Fibroblast of lung (primary cell): ENCODE measurements around the gene A1BG. TPM values are rescaled to one million over a fixed set of nuclear protein-coding genes. Genes with fewer than 3 reads are reported as not detected.

Source experiments
- DNase-seq, 2 donors: peaks; one replicate each; pipeline versions ENCODE4 v3.0.0 to v3.0.0-alpha.2; 2010; ENCODE audit warnings: low read depth in 2 of 2
- H2AFZ ChIP-seq: 2 replicates; pipeline ENCODE4 v1.5.1; 2012; ENCODE audit warnings: low read length, control low read depth, inconsistent platforms
- H3K27ac ChIP-seq: 2 replicates; pipeline ENCODE4 v1.5.1; 2011; ENCODE audit warnings: low read length, control low read depth; ENCODE audit not compliant: insufficient read depth
- H3K27me3 ChIP-seq: 2 replicates; pipeline ENCODE4 v1.5.1; 2011; ENCODE audit warnings: mild to moderate bottlenecking, low read length; ENCODE audit not compliant: control insufficient read depth, insufficient read depth
- H3K36me3 ChIP-seq: 2 replicates; pipeline ENCODE4 v1.5.1; 2011; ENCODE audit warnings: low read length; ENCODE audit not compliant: control insufficient read depth, insufficient read depth
- H3K4me1 ChIP-seq: 2 replicates; pipeline ENCODE4 v1.5.1; 2011; ENCODE audit warnings: low read length; ENCODE audit not compliant: control insufficient read depth, insufficient read depth; ENCODE audit errors: extremely low read depth
- H3K4me2 ChIP-seq: 2 replicates; pipeline ENCODE4 v1.5.1; 2011; ENCODE audit warnings: low read length, control low read depth; ENCODE audit not compliant: insufficient read depth; ENCODE audit errors: extremely low read depth
- H3K4me3 ChIP-seq, 4 experiments: fragments of 200-600 bp in 1 of 4; sonication (generic) in 1 of 4; replicated peaks in 1 of 4; 2 replicates each; pipeline ENCODE4 v1.5.1; 2011 to 2016; ENCODE audit warnings: low read length in 4 of 4, low read depth in 3 of 4, mild to moderate bottlenecking in 3 of 4, control low read depth in 2 of 4, inconsistent platforms in 1 of 4, mixed read lengths in 1 of 4; ENCODE audit not compliant: insufficient read depth in 1 of 4; ENCODE audit errors: control extremely low read depth in 1 of 4
- H3K79me2 ChIP-seq: 2 replicates; pipeline ENCODE4 v1.5.1; 2012; ENCODE audit warnings: mild to moderate bottlenecking, low read length, inconsistent platforms; ENCODE audit not compliant: control insufficient read depth, insufficient read depth
- H3K9ac ChIP-seq: 2 replicates; pipeline ENCODE4 v1.5.1; 2011; ENCODE audit warnings: mild to moderate bottlenecking, low read length, control low read depth; ENCODE audit not compliant: insufficient read depth
- H3K9me3 ChIP-seq: 2 replicates; pipeline ENCODE4 v1.5.1; 2012; ENCODE audit warnings: low read depth, low read length; ENCODE audit not compliant: control insufficient read depth, insufficient read depth
- H4K20me1 ChIP-seq: 2 replicates; pipeline ENCODE4 v1.5.1; 2011; ENCODE audit warnings: low read length; ENCODE audit not compliant: control insufficient read depth, insufficient read depth; ENCODE audit errors: extremely low read depth
- CTCF ChIP-seq, 2 donors: IDR thresholded peaks in 1 of 2; conservative IDR thresholded peaks in 1 of 2; 1 replicate in 1 of 2; 2 replicates in 1 of 2; pipeline ENCODE4 v1.5.1; 2011 to 2012; ENCODE audit warnings: low read length in 2 of 2, control low read depth in 1 of 2, inconsistent platforms in 1 of 2, low read depth in 1 of 2, mild to moderate bottlenecking in 1 of 2
- EZH2 ChIP-seq: IDR thresholded peaks from 2 replicates; pipeline ENCODE4 v1.5.1; 2012; ENCODE audit warnings: low read length, control low read depth, mild to moderate bottlenecking; ENCODE audit errors: missing control alignments
- polyA plus RNA-seq, 2 donors: library from polyadenylated mRNA; depleted of rRNA in 1 of 2; stranded (reverse) in 1 of 2; unstranded in 1 of 2; fragments of >200 nt; gene quantifications; 2 replicates each; pipeline ENCODE4 v1.2.1, GENCODE V29; 2011 to 2012; ENCODE audit warnings: missing spikeins in 1 of 2
- total RNA-seq: library from RNA; depleted of rRNA; stranded (reverse); fragments of >200 nt; gene quantifications from 2 replicates; pipeline ENCODE4 v1.2.1, GENCODE V29; 2014

The A1BG gene
- total and polyA plus RNA-seq, 2 donors (not counting 1 experiment from before 2014, with no cell fraction given) = 8.3 to 12.6 TPM

- TF ChIP-seq EZH2 = no peak
- no peak for TF ChIP-seq CTCF (conservative IDR thresholded peaks at IDR 0.05 in 1 of 2, IDR thresholded peaks at IDR 0.05 in 1 of 2; ENCODE audit: low read depth in 1 of 2, low read length in 2 of 2)
- H2AFZ ChIP-seq = peak within 1 kb of the TSS; percentile 94
- peak within 1 kb of the TSS; percentile 99 for H3K4me2 ChIP-seq
- H3K79me2 ChIP-seq = no peaks in the 10 kb centered on the region
- H3K4me3 ChIP-seq = peak within 1 kb of the TSS; percentile 61 to 85 (median 77)
- peaks cover 2% of the 10 kb centered on the region for H3K4me1 ChIP-seq
- peak; percentile 94 to 97 for DNase-seq
- peak within 1 kb of the TSS; percentile 97 for H3K27ac ChIP-seq
- no peaks in the 10 kb centered on the region for H4K20me1 ChIP-seq
- H3K9ac ChIP-seq = peak within 1 kb of the TSS; percentile 94
- no peaks in the 10 kb centered on the region for H3K9me3 ChIP-seq
- H3K36me3 ChIP-seq = no peaks in the 10 kb centered on the region
- H3K27me3 ChIP-seq = no peaks in the 10 kb centered on the region
Measured at GRCh38 chr19:58362272-58362994, 9.1 kb upstream of the A1BG start, which contains the start of gene ZNF497. Gene ZNF497 (minus strand): TSS chr19:58362751. CDS start chr19:58357635, 5,116 bp downstream.

GRCh38 chr19:58361900-58362271 is 8.6 kb upstream of the A1BG start:
- Histone ChIP-seq H4K20me1 (no peaks in the 10 kb centered on the region), H3K27me3 (no peaks in the 10 kb centered on the region), H3K79me2 (no peaks in the 10 kb centered on the region), H3K9me3 (no peaks in the 10 kb centered on the region), H2AFZ (peak overlapping the region; percentile 75), H3K4me3 (peak overlapping the region; percentile 59 to 85 (median 77)), H3K4me2 (peak overlapping the region; percentile 99), H3K36me3 (no peaks in the 10 kb centered on the region), H3K9ac (peak overlapping the region; percentile 94), H3K27ac (peak overlapping the region; percentile 97), H3K4me1 (peaks cover 2% of the 10 kb centered on the region)
- TF ChIP-seq CTCF (conservative IDR thresholded peaks at IDR 0.05 in 1 of 2, IDR thresholded peaks at IDR 0.05 in 1 of 2; ENCODE audit: low read depth in 1 of 2, low read length in 2 of 2) (no peak), EZH2 (no peak)
- DNase-seq = no peak

- Histone ChIP-seq H3K27me3 (no peaks in the 10 kb centered on the region), H3K79me2 (no peaks in the 10 kb centered on the region), H2AFZ (no peak overlapping the region), H3K27ac (no peak overlapping the region), H3K4me2 (no peak overlapping the region), H3K9me3 (no peaks in the 10 kb centered on the region), H4K20me1 (no peaks in the 10 kb centered on the region), H3K4me1 (peaks cover 2% of the 10 kb centered on the region), H3K4me3 (no peak overlapping the region), H3K9ac (no peak overlapping the region), H3K36me3 (no peaks in the 10 kb centered on the region)
- no peak for DNase-seq
- TF ChIP-seq CTCF (conservative IDR thresholded peaks at IDR 0.05 in 1 of 2, IDR thresholded peaks at IDR 0.05 in 1 of 2; ENCODE audit: low read depth in 1 of 2, low read length in 2 of 2) (no peak), EZH2 (no peak)
Measured at GRCh38 chr19:58357481-58358145, 4.3 kb upstream of the A1BG start.
